Thyroid gland (tissue), 4 donors: Measurements from ENCODE around the gene SEMA7A.

Source experiments
- CTCF ChIP-seq, 6 experiments: fragments of 200-600 bp in 3 of 6; fragments of 450-650 bp in 3 of 6; sonication (generic) in 3 of 6; IDR thresholded peaks; one replicate each; pipeline ENCODE4 v1.5.1; 2016 to 2019; ENCODE audit warnings: antibody characterized with exemption in 6 of 6, mild to moderate bottlenecking in 2 of 6, inconsistent platforms in 1 of 6, moderate library complexity in 1 of 6
- POLR2A ChIP-seq, 2 donors: fragments of 450-650 bp; IDR thresholded peaks; one replicate each; pipeline ENCODE4 v1.6.1; 2017; ENCODE audit warnings: antibody characterized with exemption in 2 of 2, mild to moderate bottlenecking in 2 of 2, moderate library complexity in 1 of 2

- no peak for TF ChIP-seq CTCF (IDR thresholded peaks at IDR 0.05)
- no peak for TF ChIP-seq POLR2A (IDR thresholded peaks at IDR 0.05)
Observed at GRCh38 chr15:74381190-74381453, 52.6 kb downstream of the SEMA7A start.
